NT2/D1 (cell line): ENCODE results near the gene PIM1.

Experiments
- YY1 ChIP-seq: IDR thresholded peaks from 2 replicates; pipeline ENCODE4 v1.6.1; 2011; ENCODE audit not compliant: insufficient read length, insufficient read depth
- ZNF274 ChIP-seq: IDR thresholded peaks from 2 replicates; pipeline ENCODE4 v1.6.1; 2011; ENCODE audit warnings: mild to moderate bottlenecking, low read depth, low read length

DNA sequence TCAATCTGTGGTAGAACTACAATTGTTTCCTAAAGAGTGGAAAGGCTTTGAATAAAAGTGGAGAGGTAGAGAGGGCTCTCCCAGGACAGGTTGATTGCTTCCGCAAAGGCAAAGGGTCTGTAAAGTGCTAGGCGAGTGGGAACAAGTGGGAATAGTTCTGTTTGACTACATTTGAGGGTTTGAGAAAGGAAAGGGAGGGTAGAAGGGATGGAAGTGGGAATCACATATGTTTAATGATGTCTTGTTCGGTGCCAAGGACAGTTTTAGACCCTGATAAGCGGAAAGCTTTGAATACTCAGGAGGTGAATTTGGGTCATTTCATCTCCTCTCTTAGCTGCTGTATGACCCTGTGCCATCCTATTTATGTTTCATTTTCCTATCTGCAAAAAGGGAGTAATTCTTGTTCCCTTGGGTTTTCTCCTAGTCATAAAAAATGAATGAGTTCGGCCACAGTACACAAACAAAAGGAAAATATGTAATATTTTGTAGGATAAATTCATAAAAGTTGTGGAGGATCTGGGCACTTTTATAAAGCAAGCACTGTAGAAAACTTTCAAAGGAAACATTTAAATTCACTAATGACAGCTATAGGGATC is 1.7 kb upstream of the PIM1 start:
- TF ChIP-seq YY1 (no peak), ZNF274 (no peak)
